ENCODE measurements around the gene CLIC4.
A peak's percentile ranks its signal among the peaks of the same experiment; 100 is the strongest.
"Not testable (repeated sequence)": the region's sequence is repeated elsewhere in the genome, so short reads cannot be mapped to it uniquely, and the experiment has no call there.

CLIC4 gene

DNA sequence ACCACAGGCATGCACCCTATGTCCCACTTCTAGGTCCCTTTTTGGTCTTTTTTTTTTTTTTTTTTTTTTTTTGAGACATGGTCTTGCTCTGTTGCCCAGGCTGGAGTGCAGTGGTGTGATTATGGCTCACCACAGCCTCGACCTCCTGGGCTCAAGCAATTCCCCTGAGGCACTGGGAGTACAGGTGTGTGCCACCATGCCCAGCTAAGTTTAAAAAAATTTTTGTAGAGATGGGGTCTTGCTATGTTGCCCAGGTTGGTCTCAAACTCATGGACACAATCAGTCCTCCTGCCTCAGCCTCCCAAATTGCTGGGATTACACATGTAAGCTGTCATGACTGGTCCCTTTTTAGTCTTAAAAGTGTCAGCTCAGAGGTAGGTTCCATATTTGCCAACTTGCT, 75.0 kb downstream of the CLIC4 start:
- not testable (repeated sequence) for DNase-seq (ENCODE audit: low read depth)

DNA sequence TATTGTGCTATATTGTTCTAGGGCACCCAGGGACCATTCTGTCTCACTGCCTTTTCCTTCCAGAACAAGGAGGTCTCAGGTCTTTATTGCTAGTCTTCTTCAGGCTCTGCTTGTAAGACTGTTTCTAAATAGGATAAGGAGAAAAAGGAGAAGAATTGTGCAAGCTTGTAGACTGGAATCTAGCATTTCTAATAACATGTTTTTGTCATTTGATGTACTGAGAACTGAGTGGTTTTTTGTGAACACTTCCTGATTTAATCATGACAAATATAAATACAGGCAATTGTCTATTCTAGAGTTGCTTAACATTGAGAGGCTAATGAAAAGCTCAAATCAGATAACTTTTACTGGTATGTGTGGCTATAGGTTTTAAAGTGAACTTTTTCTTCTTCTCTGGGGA, 77.6 kb downstream of the CLIC4 start:
- DNase-seq (ENCODE audit: low read depth), result no peak

DNA sequence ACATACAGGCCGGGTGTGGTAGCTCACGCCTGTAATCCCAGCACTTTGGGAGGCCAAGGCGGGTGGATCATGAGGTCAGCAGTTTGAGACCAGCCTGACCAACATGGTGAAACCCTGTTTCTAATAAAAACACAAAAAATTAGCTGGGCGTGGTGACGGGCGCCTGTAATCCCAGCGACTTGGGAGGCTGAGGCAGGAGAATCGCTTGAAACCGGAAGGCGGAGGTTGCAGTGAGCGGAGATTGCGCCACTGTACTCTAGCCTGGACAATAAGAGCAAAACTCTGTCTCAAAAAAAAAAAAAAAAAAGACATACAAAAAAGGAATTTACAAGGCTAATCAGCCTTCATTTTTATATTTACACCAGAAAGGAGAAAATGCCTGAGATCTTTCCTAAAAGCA, 78.2 kb downstream of the CLIC4 start:
- not testable (repeated sequence) for DNase-seq (ENCODE audit: low read depth)

DNA sequence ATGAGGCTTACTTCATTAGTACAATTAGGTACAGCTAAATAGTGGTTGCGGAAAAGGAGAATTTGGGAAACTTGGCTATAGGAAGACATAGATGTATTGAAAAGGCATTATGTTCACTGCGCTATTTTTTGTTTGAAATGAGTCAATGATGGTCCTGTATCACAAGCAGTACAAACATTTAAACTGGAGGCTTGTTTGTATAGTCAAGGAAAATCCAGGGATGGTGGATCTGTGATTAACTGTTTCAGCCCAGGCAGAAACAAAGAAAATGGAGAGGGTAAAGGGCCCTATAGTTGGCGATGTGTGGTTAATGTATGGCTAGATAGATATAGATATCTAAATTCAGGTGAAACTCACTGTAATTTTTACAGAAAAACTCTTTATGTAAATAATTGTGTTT, 79.9 kb downstream of the CLIC4 start:
- no peak for DNase-seq (ENCODE audit: low read depth)

DNA sequence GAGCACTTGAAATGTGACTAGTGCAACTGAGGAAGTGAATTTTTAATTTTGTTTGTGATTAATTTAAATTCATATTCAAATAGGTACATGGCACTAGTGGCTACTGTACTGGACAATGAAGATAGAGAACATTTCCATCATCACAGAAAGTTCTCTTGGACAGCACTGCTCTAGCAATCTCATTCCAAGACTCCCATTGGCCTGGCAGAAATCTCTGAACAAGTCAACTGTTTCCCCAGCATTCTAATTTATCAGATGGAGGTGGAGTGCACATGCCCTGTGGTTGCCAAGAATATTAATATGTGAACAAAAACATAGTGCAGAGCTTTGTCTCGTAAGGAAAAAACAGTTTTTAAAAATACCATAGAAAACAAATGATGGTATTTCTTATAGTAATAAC, 81.3 kb downstream of the CLIC4 start:
- DNase-seq (ENCODE audit: low read depth), result no peak

DNA sequence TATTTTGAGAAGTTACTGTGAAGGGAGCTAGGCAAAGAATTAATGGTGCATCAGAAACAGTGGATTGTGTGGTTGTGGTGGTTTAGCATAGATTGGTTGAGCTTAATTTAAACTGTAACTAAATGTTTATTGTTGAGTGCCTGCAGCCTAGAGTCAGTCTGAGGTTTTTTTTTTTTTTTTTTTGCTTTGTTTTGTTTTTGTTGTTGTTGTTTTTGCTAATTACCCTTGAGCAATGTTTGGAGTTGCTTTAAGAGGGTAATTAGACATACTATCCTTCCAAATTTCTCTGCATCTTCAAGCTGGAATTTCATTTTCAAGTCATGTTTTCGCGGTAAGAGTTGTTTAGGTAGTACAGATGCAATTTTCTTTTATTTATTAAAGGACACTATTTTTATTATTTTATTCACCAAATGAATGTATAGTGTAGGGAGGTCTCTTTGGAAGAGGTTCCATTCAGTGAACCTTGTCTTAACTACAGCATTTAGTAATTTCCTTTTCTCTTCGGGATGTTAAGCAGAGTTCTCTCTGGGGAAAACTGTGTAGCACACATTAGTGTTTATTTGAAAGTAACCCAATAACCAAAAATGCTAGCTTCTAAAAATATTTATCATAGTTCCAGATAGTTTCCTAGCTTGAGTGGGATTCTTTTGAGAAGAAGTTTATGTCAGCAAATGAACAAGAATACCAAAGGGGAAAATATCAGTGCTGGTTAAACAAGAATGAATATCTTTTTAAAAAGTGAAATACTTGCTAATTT, 82.3 kb downstream of the CLIC4 start:
- no peak for DNase-seq (ENCODE audit: low read depth)

DNA sequence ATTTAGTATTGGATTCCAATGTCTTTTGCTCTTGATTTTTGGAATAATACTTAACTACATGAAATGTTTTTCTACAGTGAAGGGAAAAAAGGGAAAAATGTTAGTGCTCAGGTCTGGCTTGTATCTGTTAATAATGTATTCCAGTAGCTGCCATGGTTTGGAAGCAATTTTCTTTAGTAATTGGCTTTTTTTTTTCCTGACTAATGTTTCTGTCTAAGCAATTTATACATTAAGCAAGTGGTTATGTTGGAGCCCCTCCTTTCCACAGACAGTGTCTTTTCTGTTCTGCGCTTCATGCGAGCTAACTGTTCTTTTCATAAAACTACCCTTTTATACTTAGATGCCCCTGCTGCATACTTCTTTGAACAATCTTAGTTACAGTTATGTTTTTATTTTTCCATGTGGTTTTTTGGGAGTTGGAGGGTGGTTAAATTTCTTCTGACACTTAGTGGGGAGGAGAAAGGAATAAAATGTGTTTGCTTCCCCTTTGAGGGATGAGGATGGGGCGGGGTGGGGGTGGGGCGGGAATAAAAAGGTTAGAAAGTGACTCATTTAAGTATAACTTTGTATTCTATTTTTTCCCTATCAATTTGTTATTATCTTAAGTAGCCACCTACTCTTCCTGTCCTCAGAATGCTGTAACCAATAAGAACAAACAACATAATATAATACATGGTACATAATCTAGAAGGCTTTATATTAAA, 83.1 kb downstream of the CLIC4 start:
- no peak for DNase-seq (ENCODE audit: low read depth)

DNA sequence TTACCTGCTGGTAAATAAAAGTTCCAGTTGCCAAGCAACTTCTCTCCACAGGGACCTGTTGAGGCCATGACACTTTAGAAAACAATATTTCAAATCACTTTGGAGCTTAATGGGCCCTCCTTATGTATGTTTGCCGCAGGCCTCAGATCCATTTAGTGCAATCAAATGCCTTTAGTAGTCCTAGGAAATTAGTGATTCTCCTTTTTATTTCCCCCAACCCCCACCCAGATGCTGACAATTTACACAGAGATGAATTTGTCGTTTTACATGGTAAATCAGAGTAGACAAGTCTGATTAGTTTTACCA, 83.6 kb downstream of the CLIC4 start:
- DNase-seq (ENCODE audit: low read depth), result no peak

DNA sequence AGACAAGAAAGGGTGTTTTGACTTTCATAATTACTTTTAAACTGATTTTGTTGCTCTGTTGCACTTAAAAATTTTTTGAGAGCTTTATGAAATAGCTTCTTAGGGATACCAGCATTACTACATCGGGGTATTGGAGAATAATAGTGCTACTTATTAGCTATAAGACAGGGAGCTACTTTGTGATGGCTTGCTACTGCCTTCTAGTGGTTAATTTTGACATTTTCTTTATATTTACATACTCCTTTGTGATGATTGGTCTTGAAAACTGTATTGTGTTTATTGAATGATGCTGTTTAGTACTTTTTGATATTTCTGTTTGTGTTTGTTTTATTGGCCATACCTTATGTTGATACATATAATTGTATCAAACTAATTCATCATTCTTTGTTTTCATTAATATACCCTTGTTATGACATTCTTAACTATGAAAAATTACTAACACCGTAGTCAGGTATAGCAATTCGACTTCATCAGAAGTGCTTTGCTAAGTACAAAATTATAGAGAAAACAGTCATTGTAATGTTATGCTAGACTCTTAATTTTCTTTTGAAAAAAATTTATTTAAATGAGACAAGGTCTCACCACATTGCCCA, 85.5 kb downstream of the CLIC4 start:
- peak; percentile 28 for DNase-seq (ENCODE audit: low read depth)

DNA sequence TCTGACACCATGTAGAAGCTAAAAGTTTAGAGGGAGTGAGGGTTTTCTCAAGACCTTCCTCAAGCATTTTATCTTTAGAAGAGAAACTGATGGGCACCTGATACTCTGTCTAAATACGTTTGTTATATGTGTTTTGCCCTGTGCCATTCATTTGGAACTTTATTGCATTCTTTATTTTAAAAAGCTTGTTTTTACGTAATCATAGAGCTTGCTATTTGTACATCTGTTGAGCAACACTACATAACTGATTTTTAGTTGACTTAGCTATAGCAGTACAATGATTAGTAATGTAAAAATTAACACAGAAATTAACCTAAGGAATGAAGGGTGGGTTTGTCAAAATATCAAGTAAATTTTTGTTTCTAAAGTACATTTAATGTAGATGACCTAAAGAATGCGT, 96.3 kb downstream of the CLIC4 start:
- no peak for DNase-seq (ENCODE audit: low read depth)

DNA sequence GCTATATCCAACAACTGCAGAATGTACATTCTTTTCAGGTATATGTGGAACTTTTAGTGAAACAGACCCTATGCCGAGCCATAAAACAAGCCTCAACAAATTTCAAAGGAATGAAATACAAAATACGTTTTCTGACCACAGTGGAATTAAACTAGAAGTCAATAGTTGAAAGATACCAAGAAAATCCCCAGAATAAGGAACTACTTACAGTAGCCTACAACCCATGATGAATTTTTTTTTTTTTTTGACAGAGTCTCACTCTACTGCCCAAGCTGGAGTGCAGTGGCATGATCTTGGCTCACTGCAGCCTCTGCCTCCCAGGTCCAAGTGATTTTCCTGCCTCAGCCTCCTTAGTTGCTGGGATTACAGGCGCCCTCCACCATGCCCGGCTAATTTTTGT, 101.4 kb downstream of the CLIC4 start:
- no peak for DNase-seq (ENCODE audit: low read depth)

DNA sequence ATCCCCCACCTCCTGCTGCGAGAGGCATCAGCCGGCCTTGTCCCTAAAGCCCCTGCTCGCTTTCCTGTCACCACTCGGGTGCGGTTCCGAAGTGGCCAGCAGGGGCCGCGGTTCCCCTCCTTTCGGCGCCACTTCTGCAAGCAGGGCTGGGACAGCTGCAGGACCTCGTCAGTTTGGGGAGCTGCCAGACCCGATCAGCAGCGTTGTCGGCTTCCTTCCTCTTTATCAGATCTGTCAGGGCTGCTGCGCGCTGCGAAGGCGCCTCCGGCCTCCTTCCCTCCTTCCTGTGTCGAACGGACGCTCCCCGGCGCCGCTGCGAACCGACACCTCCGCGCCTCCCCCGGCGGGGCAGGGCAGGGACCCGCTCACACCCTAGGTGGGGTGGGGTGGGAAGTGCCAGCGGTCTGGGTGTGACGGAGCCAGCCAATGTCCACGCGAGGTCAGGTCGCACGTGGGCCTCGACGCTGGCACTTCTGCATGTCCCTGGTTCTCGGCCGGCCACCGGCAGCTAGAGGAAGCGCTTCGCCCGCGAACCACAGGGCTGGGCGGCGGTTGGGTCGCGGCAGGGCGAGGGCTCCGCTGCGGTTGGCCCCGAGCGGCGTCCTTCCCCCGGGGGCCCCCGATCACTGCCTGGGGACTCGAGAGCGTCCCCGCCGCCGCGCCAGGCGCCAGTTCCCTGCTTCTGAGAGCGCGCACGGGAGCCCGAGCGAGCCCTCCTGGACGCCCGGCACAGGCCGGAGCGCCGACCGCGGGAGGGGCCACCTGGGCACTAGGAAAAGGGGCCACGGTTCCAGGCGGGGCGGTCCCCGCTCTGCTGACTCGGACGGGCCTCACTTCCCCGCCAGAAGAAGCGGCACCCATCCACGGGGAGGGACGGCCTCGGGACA, 103.0 kb downstream of the CLIC4 start:
- peak; percentile 79 for DNase-seq (ENCODE audit: low read depth)

DNA sequence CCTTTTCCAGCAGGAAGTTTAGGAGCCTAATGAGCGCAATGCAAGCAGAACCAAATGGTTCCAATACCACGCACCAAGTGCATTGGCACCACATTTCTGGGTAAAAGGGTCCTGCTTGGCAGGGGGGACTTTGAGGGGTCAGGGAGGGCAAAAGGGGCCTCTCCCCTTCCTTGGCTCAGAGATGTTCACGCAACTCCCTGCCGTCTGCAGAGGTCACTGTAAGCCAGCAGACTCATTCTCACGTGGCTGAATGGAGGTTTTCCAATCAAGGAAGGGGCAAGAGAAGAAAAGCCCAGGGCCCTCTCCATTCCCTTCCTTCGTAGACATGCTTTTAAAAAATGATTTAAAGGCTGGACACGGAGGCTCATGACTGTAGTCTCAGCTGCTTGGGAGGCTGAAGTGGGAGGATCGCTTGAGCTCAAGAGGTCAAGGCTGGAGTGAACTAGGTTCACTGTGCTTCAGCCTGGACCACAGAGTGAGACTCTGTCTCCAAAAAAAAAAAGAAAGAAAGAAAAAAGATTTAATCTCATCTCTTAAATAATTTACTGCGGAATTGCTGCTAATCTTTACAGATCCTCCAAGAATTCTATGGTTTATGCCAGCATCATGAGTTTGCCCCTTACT, 104.5 kb downstream of the CLIC4 start:
- peak; percentile 10 for DNase-seq (ENCODE audit: low read depth)

DNA sequence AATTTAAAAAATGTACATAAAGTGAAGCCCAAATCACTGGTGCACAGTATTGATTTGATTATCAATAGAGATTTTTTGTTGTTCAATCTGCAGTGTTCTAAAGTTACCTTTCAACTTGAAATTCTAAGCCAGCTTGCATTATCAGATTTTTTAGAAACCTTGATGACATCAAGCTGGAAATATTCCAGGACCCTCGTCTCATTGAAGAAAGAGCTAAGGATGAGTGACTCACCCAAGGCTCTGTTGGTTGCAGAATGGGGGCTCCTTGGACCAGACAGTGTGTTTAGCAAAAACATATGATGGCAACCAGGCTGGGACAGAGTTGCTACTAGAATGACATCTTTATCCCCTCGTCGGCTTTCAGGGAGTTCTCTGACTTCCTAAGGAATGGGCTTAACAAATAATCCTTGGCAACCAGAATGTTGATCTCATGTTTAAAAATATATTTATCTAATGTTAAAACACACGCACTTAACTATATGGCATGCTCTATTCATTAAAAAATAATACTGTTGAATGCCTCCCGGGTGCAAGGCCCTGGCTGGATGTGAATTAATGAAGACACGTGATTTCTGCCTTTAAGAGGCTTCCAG, 105.2 kb downstream of the CLIC4 start:
- no peak for DNase-seq (ENCODE audit: low read depth)

DNA sequence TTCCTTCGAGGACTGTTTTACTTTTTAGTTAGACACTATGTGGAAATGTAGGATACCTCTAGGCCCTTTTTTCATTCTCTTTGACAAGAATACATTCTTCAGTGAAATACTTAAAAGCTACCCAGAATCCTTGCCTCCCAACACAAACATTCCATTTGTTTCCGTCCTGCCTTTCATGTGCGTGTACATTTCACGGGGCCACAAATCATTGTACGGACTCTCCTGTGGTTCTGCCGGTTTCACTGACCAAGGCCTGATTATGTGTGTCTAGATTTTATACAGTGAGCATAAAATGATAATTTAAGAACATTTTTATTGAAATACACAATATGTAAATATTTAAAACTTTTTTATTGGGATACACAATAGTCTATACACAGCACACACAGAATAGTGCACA, 108.4 kb downstream of the CLIC4 start:
- no peak for DNase-seq (ENCODE audit: low read depth)

DNA sequence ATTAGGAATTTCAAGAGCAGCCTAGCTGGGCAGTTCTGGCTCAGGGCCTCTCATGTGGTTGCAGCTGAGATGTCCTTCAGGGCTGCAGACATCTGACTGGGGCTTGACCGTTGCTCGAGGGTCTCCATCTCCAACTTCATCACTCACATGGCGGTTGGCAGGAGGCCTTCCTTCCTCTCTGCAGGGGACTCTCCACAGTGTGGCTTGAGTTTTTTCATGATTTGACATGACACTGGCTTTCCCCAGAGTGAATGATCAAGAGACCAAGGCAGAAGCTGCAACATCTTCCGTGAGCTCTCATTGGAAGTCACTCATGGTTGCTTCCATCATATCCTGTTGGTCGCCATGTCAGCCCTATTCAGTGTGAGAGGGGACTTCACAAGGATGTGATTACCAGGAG, 110.2 kb downstream of the CLIC4 start:
- DNase-seq (ENCODE audit: low read depth), result no peak

DNA sequence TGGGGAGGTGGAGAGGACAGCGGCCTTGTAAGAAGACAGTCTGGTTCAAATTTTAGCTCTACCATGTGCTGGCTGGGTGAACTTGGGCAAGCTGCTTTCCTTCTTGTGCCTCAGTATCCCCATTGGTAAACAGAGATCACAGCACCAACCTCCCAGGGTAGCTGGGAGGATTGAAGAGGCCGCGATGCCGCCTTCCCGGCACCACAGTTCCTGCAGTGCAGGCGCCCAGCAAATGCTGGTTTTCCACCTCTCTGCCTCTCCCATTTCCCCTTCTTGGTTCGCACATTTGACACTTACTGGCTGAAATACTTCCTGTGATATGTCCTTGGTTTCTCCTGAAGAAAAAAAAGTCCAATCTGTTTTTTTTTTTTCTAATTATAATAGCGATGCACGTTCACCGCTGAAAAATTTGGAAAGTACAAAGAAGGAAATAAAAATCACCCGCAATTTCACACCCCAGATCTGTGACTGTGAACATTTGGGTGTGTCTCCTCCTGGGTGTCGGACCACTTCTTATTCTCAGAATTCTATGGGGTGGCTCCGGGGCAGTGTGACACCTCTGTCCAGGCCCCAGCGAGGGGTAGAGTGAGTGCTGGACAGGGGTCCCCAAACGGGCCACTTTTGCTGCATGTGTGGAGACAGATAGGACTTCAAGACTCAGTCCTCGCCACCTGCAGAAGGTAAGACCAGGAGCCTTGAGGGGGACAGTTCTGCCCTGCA, 111.7 kb downstream of the CLIC4 start:
- no peak for DNase-seq (ENCODE audit: low read depth)

DNA sequence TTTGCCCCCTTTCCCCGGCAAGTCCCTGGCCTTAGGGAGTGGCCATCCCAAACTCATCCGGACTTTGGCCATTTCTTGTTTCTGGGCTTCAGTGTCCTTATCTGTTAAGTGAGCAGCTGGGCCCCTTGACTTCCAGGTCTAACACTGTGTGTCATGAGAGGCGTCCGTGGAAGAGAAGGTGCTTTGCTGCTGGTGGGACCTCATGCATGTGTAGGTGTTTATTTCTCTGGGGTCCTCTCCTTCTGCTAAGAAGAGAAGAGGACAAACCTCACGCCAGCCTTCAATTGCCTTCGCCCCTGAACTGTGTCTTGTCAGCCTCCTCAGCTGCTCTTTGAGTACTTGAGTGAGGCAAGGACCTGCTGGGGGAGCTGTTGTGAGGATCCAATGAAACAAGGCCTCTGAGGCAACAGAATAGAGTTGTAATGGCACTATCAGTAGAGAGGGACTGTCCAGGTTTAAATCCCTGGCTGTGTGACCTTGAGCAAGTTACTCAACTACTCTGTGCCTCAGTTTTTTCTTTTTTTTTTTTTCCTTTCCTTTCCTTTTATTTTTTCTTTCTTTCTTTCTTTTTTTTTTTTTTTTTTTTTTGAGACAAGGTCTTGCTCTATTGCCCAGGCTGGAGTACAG, 112.4 kb downstream of the CLIC4 start:
- no peak for DNase-seq (ENCODE audit: low read depth)

DNA sequence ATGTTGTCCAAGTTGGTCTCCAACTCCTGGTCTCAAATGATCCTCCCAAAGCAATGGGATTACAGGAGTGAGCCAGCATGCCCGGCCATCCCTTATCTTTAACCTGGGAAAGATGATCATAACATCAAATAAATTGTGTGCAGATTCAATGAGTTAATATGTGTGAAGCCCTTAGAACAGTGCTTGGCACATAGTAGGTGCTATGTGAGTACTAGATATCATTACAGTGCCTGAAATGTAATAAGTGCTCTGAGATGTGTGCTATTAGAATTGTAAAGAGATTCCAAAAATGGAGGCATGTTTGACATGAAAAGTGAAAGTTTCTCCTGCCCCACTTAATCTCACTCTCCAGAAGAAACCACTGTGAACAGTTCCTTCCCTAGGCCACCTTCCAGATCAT, 113.0 kb downstream of the CLIC4 start:
- DNase-seq (ENCODE audit: low read depth), result no peak
